Raji (cell line): Measurements from ENCODE around the gene DTX3L.

Experiments used
- POLR2A ChIP-seq: IDR thresholded peaks from 2 replicates; pipeline ENCODE4 v1.6.1; 2011; ENCODE audit warnings: low read depth, low read length, control low read depth; ENCODE audit not compliant: insufficient read depth

The DTX3L gene

GRCh38 chr3:122582390-122582789 lies 18.3 kb downstream of the DTX3L start:
- TF ChIP-seq POLR2A, result no peak

GRCh38 chr3:122586098-122586497 lies 22.0 kb downstream of the DTX3L start:
- TF ChIP-seq POLR2A, result no peak

- TF ChIP-seq POLR2A, result no peak
Measured at GRCh38 chr3:122586773-122587485, 22.8 kb downstream of the DTX3L start.

GRCh38 chr3:122587572-122587971 lies 23.4 kb downstream of the DTX3L start:
- TF ChIP-seq POLR2A, result no peak

- no peak for TF ChIP-seq POLR2A
Measured at GRCh38 chr3:122589297-122589696, 25.2 kb downstream of the DTX3L start.

- no peak for TF ChIP-seq POLR2A
Measured at GRCh38 chr3:122590610-122591009, 26.5 kb downstream of the DTX3L start.

- no peak for TF ChIP-seq POLR2A
Measured at GRCh38 chr3:122594025-122594424, 29.9 kb downstream of the DTX3L start.

GRCh38 chr3:122598151-122598550 lies 34.0 kb downstream of the DTX3L start:
- no peak for TF ChIP-seq POLR2A

GRCh38 chr3:122598556-122598955 lies 34.4 kb downstream of the DTX3L start:
- no peak for TF ChIP-seq POLR2A

GRCh38 chr3:122602011-122602710 lies 38.0 kb downstream of the DTX3L start:
- no peak for TF ChIP-seq POLR2A

- TF ChIP-seq POLR2A, result no peak
Measured at GRCh38 chr3:122603056-122603455, 38.9 kb downstream of the DTX3L start.

GRCh38 chr3:122606330-122606729 lies 42.2 kb downstream of the DTX3L start:
- no peak for TF ChIP-seq POLR2A

- no peak for TF ChIP-seq POLR2A
Measured at GRCh38 chr3:122608916-122609315, 44.8 kb downstream of the DTX3L start.

GRCh38 chr3:122609798-122610559 lies 45.8 kb downstream of the DTX3L start:
- no peak for TF ChIP-seq POLR2A

GRCh38 chr3:122612696-122613095 lies 48.6 kb downstream of the DTX3L start:
- TF ChIP-seq POLR2A, result no peak

- no peak for TF ChIP-seq POLR2A
Measured at GRCh38 chr3:122615303-122615702, 51.2 kb downstream of the DTX3L start.

GRCh38 chr3:122618614-122619013 lies 54.5 kb downstream of the DTX3L start:
- TF ChIP-seq POLR2A, result no peak

GRCh38 chr3:122619040-122619439 lies 54.9 kb downstream of the DTX3L start:
- no peak for TF ChIP-seq POLR2A
